HG03558 (cell line): ENCODE measurements around the gene GRIN2B.

Experiments
- ATAC-seq: cut with Tn5 transposase; IDR thresholded peaks from one replicate; pipeline ENCODE4 v1.9.1; 2021; ENCODE audit warnings: moderate number of reproducible peaks; ENCODE audit not compliant: unreplicated experiment; ENCODE audit errors: extremely low read depth

The GRIN2B gene

GRCh38 chr12:13959131-13959723 lies 22.2 kb downstream of the GRIN2B start:
- ATAC-seq, result no peak

GRCh38 chr12:13957576-13957975 lies 23.8 kb downstream of the GRIN2B start:
- no peak for ATAC-seq

GRCh38 chr12:13956060-13956590 lies 25.3 kb downstream of the GRIN2B start:
- ATAC-seq, result no peak

GRCh38 chr12:13952096-13952495 lies 29.3 kb downstream of the GRIN2B start:
- ATAC-seq, result no peak

- ATAC-seq, result no peak
Observed at GRCh38 chr12:13950502-13950901, 30.9 kb downstream of the GRIN2B start.

- ATAC-seq, result no peak
Observed at GRCh38 chr12:13948621-13949020, 32.8 kb downstream of the GRIN2B start.

GRCh38 chr12:13947276-13947946 lies 34.0 kb downstream of the GRIN2B start:
- ATAC-seq, result no peak

GRCh38 chr12:13945641-13946040 lies 35.8 kb downstream of the GRIN2B start:
- ATAC-seq, result no peak

- ATAC-seq, result no peak
Observed at GRCh38 chr12:13945236-13945635, 36.2 kb downstream of the GRIN2B start.

GRCh38 chr12:13942826-13943225 lies 38.6 kb downstream of the GRIN2B start:
- ATAC-seq, result no peak

GRCh38 chr12:13941258-13942249 lies 39.8 kb downstream of the GRIN2B start:
- peak; percentile 62 for ATAC-seq

GRCh38 chr12:13940335-13940865 lies 41.0 kb downstream of the GRIN2B start:
- ATAC-seq, result no peak

- ATAC-seq, result no peak
Observed at GRCh38 chr12:13937735-13938134, 43.7 kb downstream of the GRIN2B start.

- ATAC-seq, result no peak
Observed at GRCh38 chr12:13935169-13935568, 46.2 kb downstream of the GRIN2B start.
